Testis (tissue), 2 donors: ENCODE results near the gene CHRNA5.

ENCODE experiments used
- CTCF ChIP-seq, 3 experiments: fragments of 450-650 bp in 2 of 3; fragments of 200-600 bp in 1 of 3; sonication (generic) in 1 of 3; IDR thresholded peaks; one replicate each; pipeline ENCODE4 v1.5.1; 2016 to 2019; ENCODE audit warnings: antibody characterized with exemption in 3 of 3, mild to moderate bottlenecking in 2 of 3, moderate library complexity in 1 of 3
- POLR2A ChIP-seq: fragments of 450-650 bp; IDR thresholded peaks from one replicate; pipeline ENCODE4 v1.6.1; 2017; ENCODE audit warnings: antibody characterized with exemption, mild to moderate bottlenecking, moderate library complexity

GRCh38 chr15:78617516-78617915 is 52.2 kb downstream of the CHRNA5 start:
- TF ChIP-seq CTCF (IDR thresholded peaks at IDR 0.05) (no peak), POLR2A (no peak)
